ENCODE results near the gene OR5A1. TPM values are rescaled to one million over a fixed set of nuclear protein-coding genes. Genes with fewer than 3 reads are reported as not detected.
A peak's percentile ranks its signal among the peaks of the same experiment; 100 is the strongest.
"Not testable (repeated sequence)": the region's sequence is repeated elsewhere in the genome, so short reads cannot be mapped to it uniquely, and the experiment has no call there.

Gene OR5A1
- total RNA-seq, result not detected in 2 replicates

- DNase-seq (ENCODE audit: low read depth), result no peak
Measured at GRCh38 chr11:59436169-59436568, at the start of gene OR5A1. Gene OR5A1 (plus strand): TSS chr11:59436469. CDS start chr11:59443169, 6,700 bp downstream.

GRCh38 chr11:59394186-59394585 is 42.1 kb upstream of the OR5A1 start:
- no peak for DNase-seq (ENCODE audit: low read depth)

- no peak for DNase-seq (ENCODE audit: low read depth)
Measured at GRCh38 chr11:59400461-59401261, 35.6 kb upstream of the OR5A1 start.

GRCh38 chr11:59401262-59401552 is 35.1 kb upstream of the OR5A1 start:
- DNase-seq (ENCODE audit: low read depth), result no peak

GRCh38 chr11:59403546-59403945 is 32.7 kb upstream of the OR5A1 start:
- DNase-seq (ENCODE audit: low read depth), result no peak

- no peak for DNase-seq (ENCODE audit: low read depth)
Measured at GRCh38 chr11:59413646-59414045, 22.6 kb upstream of the OR5A1 start.

- no peak for DNase-seq (ENCODE audit: low read depth)
Measured at GRCh38 chr11:59415111-59415510, 21.2 kb upstream of the OR5A1 start.

GRCh38 chr11:59416613-59417012 is 19.7 kb upstream of the OR5A1 start:
- no peak for DNase-seq (ENCODE audit: low read depth)

GRCh38 chr11:59417023-59417422 is 19.2 kb upstream of the OR5A1 start:
- no peak for DNase-seq (ENCODE audit: low read depth)

- DNase-seq (ENCODE audit: low read depth), result no peak
Measured at GRCh38 chr11:59418156-59418555, 18.1 kb upstream of the OR5A1 start.

GRCh38 chr11:59423835-59424234 is 12.4 kb upstream of the OR5A1 start:
- no peak for DNase-seq (ENCODE audit: low read depth)

- no peak for DNase-seq (ENCODE audit: low read depth)
Measured at GRCh38 chr11:59425131-59425530, 11.1 kb upstream of the OR5A1 start.

- DNase-seq (ENCODE audit: low read depth), result no peak
Measured at GRCh38 chr11:59426361-59427067, 9.8 kb upstream of the OR5A1 start, which contains the start of gene OR5A2. Gene OR5A2 (minus strand): TSS chr11:59426413. CDS start chr11:59422953, 3,460 bp downstream.

- no peak for DNase-seq (ENCODE audit: low read depth)
Measured at GRCh38 chr11:59427068-59427382, 9.2 kb upstream of the OR5A1 start.

- peak; percentile 52 for DNase-seq (ENCODE audit: low read depth)
Measured at GRCh38 chr11:59429924-59430516, 6.2 kb upstream of the OR5A1 start.

- DNase-seq (ENCODE audit: low read depth), result no peak
Measured at GRCh38 chr11:59437770-59438169, 1.5 kb downstream of the OR5A1 start.

GRCh38 chr11:59445624-59446023 is 9.4 kb downstream of the OR5A1 start:
- not testable (repeated sequence) for DNase-seq (ENCODE audit: low read depth)

GRCh38 chr11:59448484-59448883 is 12.2 kb downstream of the OR5A1 start:
- no peak for DNase-seq (ENCODE audit: low read depth)

GRCh38 chr11:59456661-59457060 is 20.4 kb downstream of the OR5A1 start, which contains the start of gene OR4D6:
Gene OR4D6 (plus strand): TSS chr11:59456961. CDS start chr11:59456961, 0 bp downstream.
- no peak for DNase-seq (ENCODE audit: low read depth)

- no peak for DNase-seq (ENCODE audit: low read depth)
Measured at GRCh38 chr11:59459916-59460315, 23.6 kb downstream of the OR5A1 start.

GRCh38 chr11:59463190-59463641 is 26.9 kb downstream of the OR5A1 start:
- no peak for DNase-seq (ENCODE audit: low read depth)

GRCh38 chr11:59473015-59473414 is 36.7 kb downstream of the OR5A1 start, which contains the start of gene OR4D10:
Gene OR4D10 (plus strand): TSS chr11:59473315. CDS start chr11:59477430, 4,115 bp downstream.
- no peak for DNase-seq (ENCODE audit: low read depth)

GRCh38 chr11:59475176-59475575 is 38.9 kb downstream of the OR5A1 start:
- DNase-seq (ENCODE audit: low read depth), result no peak
